Tibial nerve (tissue), 4 donors: ENCODE measurements around the gene DCPS. TPM values are rescaled to one million over a fixed set of nuclear protein-coding genes. Genes with fewer than 3 reads are reported as not detected.

ENCODE experiments used
- DNase-seq, 2 donors: peaks; one replicate each; pipeline ENCODE4 v3.0.0-alpha.2; 2019; ENCODE audit warnings: low spot score in 2 of 2
- H3K27ac ChIP-seq, 4 donors: fragments of 200-600 bp; sonication (generic) in 3 of 4; one replicate each; pipeline ENCODE4 v1.5.1; 2017 to 2019; ENCODE audit warnings: mild to moderate bottlenecking in 1 of 4
- H3K27me3 ChIP-seq, 2 donors: fragments of 200-600 bp; sonication (generic) in 1 of 2; one replicate each; pipeline versions ENCODE4 v1.5.1 to v1.6.0; 2017 to 2019
- H3K36me3 ChIP-seq, 3 donors: fragments of 200-600 bp; sonication (generic); one replicate each; pipeline ENCODE4 v1.5.1; 2018 to 2019
- H3K4me1 ChIP-seq, 4 donors: fragments of 200-600 bp; sonication (generic) in 3 of 4; one replicate each; pipeline ENCODE4 v1.5.1; 2017 to 2019
- H3K4me3 ChIP-seq, 4 donors: fragments of 200-600 bp; sonication (generic) in 3 of 4; one replicate each; pipeline ENCODE4 v1.5.1; 2017 to 2019; ENCODE audit warnings: mild to moderate bottlenecking in 1 of 4, moderate library complexity in 1 of 4
- H3K9me3 ChIP-seq, 4 donors: fragments of 200-600 bp; sonication (generic) in 3 of 4; one replicate each; pipeline ENCODE4 v1.5.1; 2017 to 2019
- CTCF ChIP-seq, 5 experiments: fragments of 200-600 bp in 3 of 5; fragments of 450-650 bp in 2 of 5; sonication (generic) in 3 of 5; IDR thresholded peaks; one replicate each; pipeline ENCODE4 v1.5.1; 2016 to 2019; ENCODE audit warnings: antibody characterized with exemption in 5 of 5, mild to moderate bottlenecking in 3 of 5, moderate library complexity in 2 of 5
- EP300 ChIP-seq, 2 donors: sonication (generic); formaldehyde crosslinking; IDR thresholded peaks; one replicate each; pipeline ENCODE4 v1.6.1; 2017; ENCODE audit warnings: antibody characterized with exemption in 2 of 2, mild to moderate bottlenecking in 1 of 2
- POLR2A ChIP-seq, 2 donors: fragments of 450-650 bp; IDR thresholded peaks; one replicate each; pipeline ENCODE4 v1.6.1; 2017; ENCODE audit warnings: antibody characterized with exemption in 2 of 2, mild to moderate bottlenecking in 2 of 2, moderate library complexity in 2 of 2
- WGBS, 2 donors: methylation state at CpG; one replicate each; pipeline ENCODE4 v1.1.5; 2018; 5-methylcytosine and 5-hydroxymethylcytosine counted together
- total RNA-seq, 4 donors: library from RNA; depleted of rRNA; stranded (reverse); fragments of >200 nt; gene quantifications; one replicate each; pipeline ENCODE4 v1.1.0, GENCODE V29; 2016

The DCPS gene
- total RNA-seq, 4 donors from 2014 or later, result 7.1 to 16.4 (median 11.9) TPM

- H3K4me1 ChIP-seq, result peaks cover 0 to 84% (median 32%) of the 10 kb centered on the region in 4 donors
- no peak for DNase-seq
- no peak for TF ChIP-seq EP300 (IDR thresholded peaks at IDR 0.05)
- no peak for TF ChIP-seq POLR2A (IDR thresholded peaks at IDR 0.05)
- TF ChIP-seq CTCF (IDR thresholded peaks at IDR 0.05), result no peak
- H3K27ac ChIP-seq, result peak overlapping the region in 1 of 4 donors; percentile 20
- H3K4me3 ChIP-seq, result no peak overlapping the region
- H3K27me3 ChIP-seq, result no peaks in the 10 kb centered on the region
- peaks cover 0 to 23% (median 0%) of the 10 kb centered on the region in 3 donors for H3K36me3 ChIP-seq
- WGBS, 2 donors, result 70 to 77% methylated on average over 5 of the region's 5 CpGs
- no peaks in the 10 kb centered on the region for H3K9me3 ChIP-seq
Observed at GRCh38 chr11:126350836-126351235, 47.0 kb downstream of the DCPS start.

GRCh38 chr11:126352163-126352562, 48.3 kb downstream of the DCPS start:
- H3K27ac ChIP-seq, result peak overlapping the region in 1 of 4 donors; percentile 58
- 63 to 64% methylated on average over 3 of the region's 3 CpGs for WGBS, 2 donors
- H3K36me3 ChIP-seq, result peaks cover 0 to 13% (median 0%) of the 10 kb centered on the region in 3 donors
- H3K4me1 ChIP-seq, result peaks cover 0 to 83% (median 32%) of the 10 kb centered on the region in 4 donors
- DNase-seq, result no peak
- H3K27me3 ChIP-seq, result no peaks in the 10 kb centered on the region
- no peak overlapping the region for H3K4me3 ChIP-seq
- TF ChIP-seq EP300 (IDR thresholded peaks at IDR 0.05) (no peak), POLR2A (IDR thresholded peaks at IDR 0.05) (no peak), CTCF (IDR thresholded peaks at IDR 0.05) (no peak)
- no peaks in the 10 kb centered on the region for H3K9me3 ChIP-seq

GRCh38 chr11:126352934-126353801, 49.3 kb downstream of the DCPS start:
- DNase-seq, result no peak
- H3K4me1 ChIP-seq, result peaks cover 0 to 83% (median 40%) of the 10 kb centered on the region in 4 donors
- H3K27ac ChIP-seq, result peak overlapping the region in 3 of 4 donors; percentile 2 to 58 (median 25)

GRCh38 chr11:126354631-126355323, 50.9 kb downstream of the DCPS start:
- 27 to 33% methylated on average over 15 of the region's 15 CpGs for WGBS, 2 donors
- TF ChIP-seq EP300 (IDR thresholded peaks at IDR 0.05) (no peak), CTCF (IDR thresholded peaks at IDR 0.05) (no peak), POLR2A (IDR thresholded peaks at IDR 0.05) (no peak)
- peak overlapping the region; percentile 86 to 93 (median 86) for H3K27ac ChIP-seq
- no peak for DNase-seq
- H3K9me3 ChIP-seq, result no peaks in the 10 kb centered on the region
- peak overlapping the region; percentile 44 to 77 (median 60) for H3K4me3 ChIP-seq
- H3K27me3 ChIP-seq, result no peaks in the 10 kb centered on the region
- H3K36me3 ChIP-seq, result no peaks in the 10 kb centered on the region
- H3K4me1 ChIP-seq, result peaks cover 0 to 83% (median 45%) of the 10 kb centered on the region in 4 donors

More at GRCh38 chr11:126352934-126353801, 49.3 kb downstream of the DCPS start:
- Histone ChIP-seq H3K27me3 (no peaks in the 10 kb centered on the region), H3K4me3 (no peak overlapping the region), H3K36me3 (peaks cover 0 to 3% (median 0%) of the 10 kb centered on the region in 3 donors), H3K9me3 (no peaks in the 10 kb centered on the region)
- TF ChIP-seq CTCF (IDR thresholded peaks at IDR 0.05) (no peak), EP300 (IDR thresholded peaks at IDR 0.05) (no peak)
- WGBS, 2 donors, result 59 to 70% methylated on average over 4 of the region's 4 CpGs
